ENCODE data around the gene OGFR. TPM values are rescaled to one million over a fixed set of nuclear protein-coding genes. Genes with fewer than 3 reads are reported as not detected.

The OGFR gene
- total RNA-seq, 1 experiment from 2014 or later = 78.9 TPM

DNA sequence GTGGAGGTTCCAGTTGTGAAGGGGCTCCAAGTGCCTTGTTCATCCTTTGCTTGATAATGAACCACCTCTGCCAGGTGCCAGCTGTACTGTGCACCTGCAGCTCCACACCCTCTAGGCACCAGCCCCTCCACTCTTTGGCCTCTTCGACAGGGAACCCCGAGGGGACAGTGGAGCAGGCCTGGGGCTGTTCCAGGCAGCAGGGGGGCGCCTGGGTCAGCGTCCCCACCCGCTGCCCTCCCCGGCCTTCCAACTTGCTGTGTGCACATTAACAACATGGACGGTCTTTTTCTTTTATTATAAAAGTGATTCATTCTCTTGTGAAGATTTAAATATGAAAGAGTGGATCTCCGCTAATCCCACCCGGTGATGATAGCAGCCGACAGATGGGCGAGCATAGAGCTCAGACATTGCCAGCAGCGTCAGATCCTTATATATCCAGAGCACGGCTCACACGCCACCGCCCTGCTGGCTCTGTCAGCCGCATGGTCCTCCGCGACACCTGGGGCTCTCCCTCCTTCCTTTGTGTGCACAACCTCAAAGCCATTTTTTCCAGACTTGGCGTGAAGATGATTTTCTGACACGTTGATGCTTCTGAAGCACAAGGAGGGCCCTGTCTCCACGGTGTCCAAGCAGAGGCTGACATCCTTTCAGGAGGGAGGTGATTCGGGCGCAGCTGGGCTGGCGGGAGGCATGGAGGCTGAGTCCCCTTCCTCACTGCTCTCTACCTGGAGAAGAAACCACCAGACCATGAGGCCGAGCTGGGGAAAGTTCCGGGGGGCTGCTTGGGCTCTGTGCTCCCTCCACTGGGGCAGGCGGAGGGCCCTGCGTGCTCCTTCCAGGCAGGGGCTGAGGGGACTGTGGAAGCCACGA, 30.6 kb upstream of the OGFR start:
- Histone ChIP-seq H4K20me1 (ENCODE audit: low read length) (no peaks in the 10 kb centered on the region), H3K9me2 (replicated peaks; ENCODE audit: low read length) (no peaks in the 10 kb centered on the region), H3K9ac (ENCODE audit: low read length) (no peak overlapping the region), H3K27me3 (ENCODE audit: low read length) (no peaks in the 10 kb centered on the region), H3K4me3 (ENCODE audit: low read length) (no peak overlapping the region), H2AFZ (ENCODE audit: low read length) (no peak overlapping the region), H3K9me3 (ENCODE audit: low read length) (no peaks in the 10 kb centered on the region), H3K79me2 (ENCODE audit: low read length) (no peaks in the 10 kb centered on the region), H3K4me2 (ENCODE audit: low read length) (no peak overlapping the region), H3F3A (ENCODE audit: low read length, unreplicated experiment) (no peaks in the 10 kb centered on the region), H3K4me1 (ENCODE audit: insufficient read depth, low read length) (peaks cover 5% of the 10 kb centered on the region; the same call in 1 of the 2 replicates), H3K36me3 (ENCODE audit: low read depth, low read length) (no peaks in the 10 kb centered on the region), H3K27ac (ENCODE audit: low read length) (no peak overlapping the region)
- intact Hi-C loops (cut with micrococcal nuclease) = no loop called here
- TF ChIP-seq EZH2phosphoT487 (IDR thresholded peaks at IDR 0.05; ENCODE audit: borderline replicate concordance, low read length) (no peak), EZH2 (IDR thresholded peaks at IDR 0.05; ENCODE audit: low read length, unreplicated experiment) (no peak)
- TF ChIP-seq, protein P1, sequence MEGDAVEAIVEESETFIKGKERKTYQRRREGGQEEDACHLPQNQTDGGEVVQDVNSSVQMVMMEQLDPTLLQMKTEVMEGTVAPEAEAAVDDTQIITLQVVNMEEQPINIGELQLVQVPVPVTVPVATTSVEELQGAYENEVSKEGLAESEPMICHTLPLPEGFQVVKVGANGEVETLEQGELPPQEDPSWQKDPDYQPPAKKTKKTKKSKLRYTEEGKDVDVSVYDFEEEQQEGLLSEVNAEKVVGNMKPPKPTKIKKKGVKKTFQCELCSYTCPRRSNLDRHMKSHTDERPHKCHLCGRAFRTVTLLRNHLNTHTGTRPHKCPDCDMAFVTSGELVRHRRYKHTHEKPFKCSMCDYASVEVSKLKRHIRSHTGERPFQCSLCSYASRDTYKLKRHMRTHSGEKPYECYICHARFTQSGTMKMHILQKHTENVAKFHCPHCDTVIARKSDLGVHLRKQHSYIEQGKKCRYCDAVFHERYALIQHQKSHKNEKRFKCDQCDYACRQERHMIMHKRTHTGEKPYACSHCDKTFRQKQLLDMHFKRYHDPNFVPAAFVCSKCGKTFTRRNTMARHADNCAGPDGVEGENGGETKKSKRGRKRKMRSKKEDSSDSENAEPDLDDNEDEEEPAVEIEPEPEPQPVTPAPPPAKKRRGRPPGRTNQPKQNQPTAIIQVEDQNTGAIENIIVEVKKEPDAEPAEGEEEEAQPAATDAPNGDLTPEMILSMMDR (conservative IDR thresholded peaks at IDR 0.05; ENCODE audit: low read depth, low read length) = no peak
- ATAC-seq (no peak), DNase-seq (no peak)
- BruUV-seq (replicated peaks) = no TSS peak
- ChIA-PET CTCF (no interaction called here), POLR2A (ENCODE audit: unreplicated experiment) (no interaction called here)

DNA sequence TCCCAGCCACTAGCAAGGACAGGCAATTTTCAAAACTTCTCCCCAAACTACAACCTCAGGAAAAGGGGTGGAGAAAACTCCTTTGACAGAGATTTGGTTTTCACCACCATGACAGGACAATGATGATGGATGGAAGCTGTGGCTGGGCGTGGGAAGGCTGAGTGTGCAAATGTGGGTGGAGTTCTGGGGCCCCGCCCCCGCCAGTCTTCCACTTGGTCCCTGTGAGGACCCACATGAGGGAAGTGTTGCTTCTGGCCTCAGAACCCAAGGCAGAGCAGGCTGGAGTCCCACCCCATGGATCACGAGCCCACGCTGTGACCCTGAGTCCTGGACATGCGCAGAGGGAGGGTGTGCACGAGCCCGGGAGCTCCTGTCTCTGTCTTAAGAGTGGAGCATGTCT, 29.9 kb upstream of the OGFR start:
- CTCF ChIA-PET = no interaction called here
- H2AFZ ChIP-seq (ENCODE audit: low read length) = no peak overlapping the region
- H3K27ac ChIP-seq (ENCODE audit: low read length) = no peak overlapping the region
- BruUV-seq (replicated peaks) = no TSS peak
- H3K79me2 ChIP-seq (ENCODE audit: low read length) = no peaks in the 10 kb centered on the region
- no peak for DNase-seq
- H3K9me2 ChIP-seq (replicated peaks; ENCODE audit: low read length) = no peaks in the 10 kb centered on the region
- H3K4me3 ChIP-seq (ENCODE audit: low read length) = no peak overlapping the region
- no peak overlapping the region for H3K9ac ChIP-seq (ENCODE audit: low read length)
- H3K9me3 ChIP-seq (ENCODE audit: low read length) = no peaks in the 10 kb centered on the region
- H3F3A ChIP-seq (ENCODE audit: low read length, unreplicated experiment) = no peaks in the 10 kb centered on the region
- TF ChIP-seq EZH2 (IDR thresholded peaks at IDR 0.05; ENCODE audit: low read length, unreplicated experiment) (no peak), EZH2phosphoT487 (IDR thresholded peaks at IDR 0.05; ENCODE audit: borderline replicate concordance, low read length) (no peak)
- TF ChIP-seq, protein P1 (conservative IDR thresholded peaks at IDR 0.05; ENCODE audit: low read depth, low read length) = no peak
- no peaks in the 10 kb centered on the region for H4K20me1 ChIP-seq (ENCODE audit: low read length)
- no peaks in the 10 kb centered on the region for H3K36me3 ChIP-seq (ENCODE audit: low read depth, low read length)
- H3K27me3 ChIP-seq (ENCODE audit: low read length) = no peaks in the 10 kb centered on the region
- POLR2A ChIA-PET (ENCODE audit: unreplicated experiment) = no interaction called here
- no peak overlapping the region for H3K4me2 ChIP-seq (ENCODE audit: low read length)
- ATAC-seq = no peak
- intact Hi-C loops (cut with micrococcal nuclease) = no loop called here
- peaks cover 5% of the 10 kb centered on the region; the same call in 1 of the 2 replicates for H3K4me1 ChIP-seq (ENCODE audit: insufficient read depth, low read length)

DNA sequence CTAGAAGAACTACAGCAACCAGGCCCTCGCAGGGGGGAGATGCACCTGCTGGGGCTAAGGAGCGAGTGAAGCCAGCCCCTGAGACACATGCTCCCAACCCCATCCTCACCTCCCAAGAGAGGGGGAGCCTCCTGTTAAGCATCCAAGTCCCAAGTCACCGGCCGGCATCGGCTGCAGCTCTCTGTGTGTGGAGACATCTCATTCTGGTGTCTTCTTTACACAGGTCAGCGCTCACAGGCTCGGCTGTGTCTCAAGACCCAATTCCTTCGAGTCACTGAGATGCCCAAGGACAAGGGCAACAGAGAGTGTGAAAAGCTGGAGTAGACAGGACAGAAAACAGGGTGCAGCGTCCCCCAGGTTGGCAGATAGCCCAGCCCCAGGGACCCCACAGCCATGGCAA, 29.4 kb upstream of the OGFR start:
- CTCF ChIA-PET = no interaction called here
- no peak overlapping the region for H3K4me2 ChIP-seq (ENCODE audit: low read length)
- ATAC-seq = no peak

More for the DNA sequence above, 29.4 kb upstream of the OGFR start:
- TF ChIP-seq, protein P1 (conservative IDR thresholded peaks at IDR 0.05; ENCODE audit: low read depth, low read length) = no peak
- TF ChIP-seq EZH2phosphoT487 (IDR thresholded peaks at IDR 0.05; ENCODE audit: borderline replicate concordance, low read length) (no peak), EZH2 (IDR thresholded peaks at IDR 0.05; ENCODE audit: low read length, unreplicated experiment) (no peak)
- intact Hi-C loops (cut with micrococcal nuclease) = no loop called here
- no peak for DNase-seq
- Histone ChIP-seq H3K9ac (ENCODE audit: low read length) (no peak overlapping the region), H3K79me2 (ENCODE audit: low read length) (no peaks in the 10 kb centered on the region), H3K9me3 (ENCODE audit: low read length) (no peaks in the 10 kb centered on the region), H3K36me3 (ENCODE audit: low read depth, low read length) (no peaks in the 10 kb centered on the region), H3K27me3 (ENCODE audit: low read length) (no peaks in the 10 kb centered on the region), H3K27ac (ENCODE audit: low read length) (no peak overlapping the region), H3K9me2 (replicated peaks; ENCODE audit: low read length) (no peaks in the 10 kb centered on the region), H3K4me1 (ENCODE audit: insufficient read depth, low read length) (peaks cover 5% of the 10 kb centered on the region; the same call in 1 of the 2 replicates), H2AFZ (ENCODE audit: low read length) (no peak overlapping the region), H4K20me1 (ENCODE audit: low read length) (no peaks in the 10 kb centered on the region), H3K4me3 (ENCODE audit: low read length) (no peak overlapping the region), H3F3A (ENCODE audit: low read length, unreplicated experiment) (no peaks in the 10 kb centered on the region)
- POLR2A ChIA-PET (ENCODE audit: unreplicated experiment) = no interaction called here
- BruUV-seq (replicated peaks) = no TSS peak

All from PC-3 (cell line).